ENCODE data around the gene IVD.

Gene IVD

GRCh38 chr15:40468898-40469331 lies 63.3 kb downstream of the IVD start:
- no peak overlapping the region for H3K4me3 ChIP-seq (ENCODE audit: control insufficient read depth, low read depth, low read length)
- TF ChIP-seq, protein P1, sequence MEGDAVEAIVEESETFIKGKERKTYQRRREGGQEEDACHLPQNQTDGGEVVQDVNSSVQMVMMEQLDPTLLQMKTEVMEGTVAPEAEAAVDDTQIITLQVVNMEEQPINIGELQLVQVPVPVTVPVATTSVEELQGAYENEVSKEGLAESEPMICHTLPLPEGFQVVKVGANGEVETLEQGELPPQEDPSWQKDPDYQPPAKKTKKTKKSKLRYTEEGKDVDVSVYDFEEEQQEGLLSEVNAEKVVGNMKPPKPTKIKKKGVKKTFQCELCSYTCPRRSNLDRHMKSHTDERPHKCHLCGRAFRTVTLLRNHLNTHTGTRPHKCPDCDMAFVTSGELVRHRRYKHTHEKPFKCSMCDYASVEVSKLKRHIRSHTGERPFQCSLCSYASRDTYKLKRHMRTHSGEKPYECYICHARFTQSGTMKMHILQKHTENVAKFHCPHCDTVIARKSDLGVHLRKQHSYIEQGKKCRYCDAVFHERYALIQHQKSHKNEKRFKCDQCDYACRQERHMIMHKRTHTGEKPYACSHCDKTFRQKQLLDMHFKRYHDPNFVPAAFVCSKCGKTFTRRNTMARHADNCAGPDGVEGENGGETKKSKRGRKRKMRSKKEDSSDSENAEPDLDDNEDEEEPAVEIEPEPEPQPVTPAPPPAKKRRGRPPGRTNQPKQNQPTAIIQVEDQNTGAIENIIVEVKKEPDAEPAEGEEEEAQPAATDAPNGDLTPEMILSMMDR (conservative IDR thresholded peaks at IDR 0.05; ENCODE audit: control insufficient read depth, insufficient read depth, low read depth, low read length): no peak
- DNase-seq (ENCODE audit: low read depth): no peak

- TF ChIP-seq, protein P1 (conservative IDR thresholded peaks at IDR 0.05; ENCODE audit: control insufficient read depth, insufficient read depth, low read depth, low read length): no peak
- no peak for DNase-seq (ENCODE audit: low read depth)
- H3K4me3 ChIP-seq (ENCODE audit: control insufficient read depth, low read depth, low read length): peak overlapping the region; percentile 48
Observed at GRCh38 chr15:40469776-40470390, 64.3 kb downstream of the IVD start.

DNA sequence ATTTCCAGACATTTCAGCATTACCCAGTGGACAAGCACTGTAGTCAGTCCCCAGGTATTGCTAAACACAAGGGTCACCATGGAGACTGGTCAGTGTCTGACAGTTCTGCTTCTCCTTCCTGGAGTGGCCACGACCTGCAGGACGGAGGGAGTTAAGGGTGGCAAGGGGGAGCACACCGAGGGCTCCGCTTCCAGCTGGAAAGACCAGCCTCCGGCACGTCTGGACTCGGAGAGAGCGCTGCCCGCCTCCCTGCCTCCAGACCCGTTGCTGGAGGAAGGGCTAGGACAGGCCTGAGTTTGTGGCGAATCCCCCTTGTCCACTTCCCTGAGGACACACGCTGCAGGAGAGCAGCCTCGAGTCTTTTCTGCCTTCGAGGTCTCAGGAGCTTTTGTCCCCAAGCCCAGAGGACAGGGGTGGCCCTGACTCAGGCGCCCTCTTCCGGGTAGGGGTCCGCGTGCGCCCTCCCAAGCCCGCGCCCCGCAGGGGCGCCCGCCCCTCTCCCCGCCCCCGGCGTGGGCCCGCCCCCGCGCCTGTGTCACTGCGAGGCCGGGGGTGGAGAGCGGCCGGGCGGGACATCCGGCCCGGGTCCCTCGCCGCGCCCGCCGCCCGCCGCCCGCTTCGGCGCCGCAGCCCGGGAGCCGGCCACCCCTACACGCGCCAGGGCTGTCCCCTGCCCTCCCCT lies 65.0 kb downstream of the IVD start, which contains the start of gene CHST14:
TSS of gene CHST14 (plus strand) at position 562 of the 682 bp plus-strand sequence. CDS start 230 bp downstream, outside the sequence.
- peak; percentile 48 for DNase-seq (ENCODE audit: low read depth)
- TF ChIP-seq, protein P1 (conservative IDR thresholded peaks at IDR 0.05; ENCODE audit: control insufficient read depth, insufficient read depth, low read depth, low read length): no peak
- peak within 1 kb of the TSS; percentile 69 for H3K4me3 ChIP-seq (ENCODE audit: control insufficient read depth, low read depth, low read length)

Data from fibroblast of mammary gland (primary cell).